MM.1S (cell line): Measurements from ENCODE around the gene LRMDA.

Source experiments
- DNase-seq: peaks from one replicate; pipeline ENCODE4 v3.0.0-alpha.2; 2015
- H2AFZ ChIP-seq: fragments of 300-600 bp; sonication (generic); 2 replicates; pipeline ENCODE4 v1.6.0; 2016; ENCODE audit warnings: antibody characterized with exemption, low read length
- H3F3A ChIP-seq: fragments of 300-600 bp; sonication (generic); 2 replicates; pipeline ENCODE4 v1.6.1; 2016; ENCODE audit warnings: mild to moderate bottlenecking, antibody characterized with exemption, low read length, moderate library complexity, mixed read lengths; ENCODE audit not compliant: insufficient read depth
- H3K27ac ChIP-seq: fragments of 300-600 bp; sonication (generic); 2 replicates; pipeline ENCODE4 v1.5.1; 2016; ENCODE audit warnings: mild to moderate bottlenecking, low read length
- H3K27me3 ChIP-seq: fragments of 300-600 bp; sonication (generic); replicated peaks from 2 replicates; pipeline ENCODE4 v1.6.0; 2016; ENCODE audit warnings: low read length; ENCODE audit not compliant: insufficient read depth
- H3K36me3 ChIP-seq: fragments of 300-600 bp; sonication (generic); replicated peaks from 2 replicates; pipeline ENCODE4 v1.6.1; 2016; ENCODE audit warnings: mild to moderate bottlenecking, low read length, mixed read lengths; ENCODE audit not compliant: insufficient read depth
- H3K4me1 ChIP-seq: fragments of 300-600 bp; sonication (generic); 2 replicates; pipeline ENCODE4 v1.6.1; 2016; ENCODE audit warnings: low read length, mixed read lengths
- H3K4me2 ChIP-seq: fragments of 300-600 bp; sonication (generic); 2 replicates; pipeline ENCODE4 v1.6.0; 2016; ENCODE audit warnings: low read depth, low read length
- H3K4me3 ChIP-seq: fragments of 300-600 bp; sonication (generic); 2 replicates; pipeline ENCODE4 v1.5.1; 2016; ENCODE audit warnings: low read length, mixed read lengths
- H3K79me2 ChIP-seq: fragments of 300-600 bp; sonication (generic); 2 replicates; pipeline ENCODE4 v1.6.1; 2016; ENCODE audit warnings: mixed run types, low read length, mixed read lengths
- H3K9ac ChIP-seq: fragments of 300-600 bp; sonication (generic); 2 replicates; pipeline ENCODE4 v1.6.1; 2016; ENCODE audit warnings: low read length, mixed read lengths
- H3K9me2 ChIP-seq: fragments of 300-600 bp; sonication (generic); replicated peaks from 2 replicates; pipeline ENCODE4 v1.6.1; 2016; ENCODE audit warnings: mild to moderate bottlenecking, low read length, mixed read lengths; ENCODE audit not compliant: insufficient read depth
- H3K9me3 ChIP-seq: fragments of 300-600 bp; sonication (generic); replicated peaks from 2 replicates; pipeline ENCODE4 v1.6.1; 2016; ENCODE audit warnings: mild to moderate bottlenecking, low read length, mixed read lengths; ENCODE audit not compliant: insufficient read depth
- H4K20me1 ChIP-seq: fragments of 300-600 bp; sonication (generic); 2 replicates; pipeline ENCODE4 v1.6.1; 2016; ENCODE audit warnings: mild to moderate bottlenecking, low read length, moderate library complexity, mixed read lengths; ENCODE audit not compliant: insufficient read depth
- CTCF ChIP-seq: fragments of 300-600 bp; sonication (generic); IDR thresholded peaks from 2 replicates; pipeline ENCODE4 v1.5.1; 2016; ENCODE audit warnings: antibody characterized with exemption, low read length, mixed read lengths
- EZH2 ChIP-seq: fragments of 300-600 bp; sonication (generic); optimal IDR thresholded peaks from 2 replicates; pipeline ENCODE3; 2017; ENCODE audit warnings: low read depth, mild to moderate bottlenecking, antibody characterized with exemption, low read length, mixed read lengths
- EZH2phosphoT487 ChIP-seq: fragments of 300-600 bp; sonication (generic); IDR thresholded peaks from 2 replicates; pipeline ENCODE4 v1.6.1; 2018; ENCODE audit warnings: antibody characterized with exemption, low read length

LRMDA gene

GRCh38 chr10:76211691-76212090 is 780.3 kb downstream of the LRMDA start:
- Histone ChIP-seq H3K9ac (no peak overlapping the region), H3K27ac (no peak overlapping the region), H3K9me2 (no peaks in the 10 kb centered on the region), H3K4me2 (no peak overlapping the region), H3K9me3 (no peaks in the 10 kb centered on the region), H2AFZ (no peak overlapping the region), H3K27me3 (no peaks in the 10 kb centered on the region), H3K36me3 (no peaks in the 10 kb centered on the region), H4K20me1 (no peaks in the 10 kb centered on the region), H3K79me2 (no peaks in the 10 kb centered on the region), H3K4me3 (no peak overlapping the region), H3K4me1 (no peaks in the 10 kb centered on the region), H3F3A (no peaks in the 10 kb centered on the region)
- no peak for DNase-seq
- TF ChIP-seq CTCF (no peak), EZH2 (no peak), EZH2phosphoT487 (no peak)

- H4K20me1 ChIP-seq, result no peaks in the 10 kb centered on the region
- no peak for TF ChIP-seq CTCF
- TF ChIP-seq EZH2, result no peak
- no peak for TF ChIP-seq EZH2phosphoT487
- no peaks in the 10 kb centered on the region for H3F3A ChIP-seq
- H3K4me3 ChIP-seq, result no peak overlapping the region
- H3K36me3 ChIP-seq, result no peaks in the 10 kb centered on the region
- no peak overlapping the region for H3K27ac ChIP-seq
- H3K27me3 ChIP-seq, result no peaks in the 10 kb centered on the region
- DNase-seq, result no peak
- no peaks in the 10 kb centered on the region for H3K4me1 ChIP-seq
- no peaks in the 10 kb centered on the region for H3K79me2 ChIP-seq
- H2AFZ ChIP-seq, result no peak overlapping the region
- H3K4me2 ChIP-seq, result no peak overlapping the region
- no peaks in the 10 kb centered on the region for H3K9me2 ChIP-seq
- H3K9ac ChIP-seq, result no peak overlapping the region
- H3K9me3 ChIP-seq, result no peaks in the 10 kb centered on the region
Measured at GRCh38 chr10:76213876-76214275, 782.5 kb downstream of the LRMDA start.

- H3K27me3 ChIP-seq, result no peaks in the 10 kb centered on the region
- no peaks in the 10 kb centered on the region for H3K36me3 ChIP-seq
- no peaks in the 10 kb centered on the region for H4K20me1 ChIP-seq
- H3K9me2 ChIP-seq, result no peaks in the 10 kb centered on the region
- H3K4me2 ChIP-seq, result no peak overlapping the region
- H3K9me3 ChIP-seq, result no peaks in the 10 kb centered on the region
- no peaks in the 10 kb centered on the region for H3F3A ChIP-seq
- H3K27ac ChIP-seq, result no peak overlapping the region
- H3K79me2 ChIP-seq, result no peaks in the 10 kb centered on the region
- no peak for TF ChIP-seq EZH2phosphoT487
- no peak for TF ChIP-seq EZH2
- TF ChIP-seq CTCF, result no peak
- no peak overlapping the region for H2AFZ ChIP-seq
- no peak overlapping the region for H3K4me3 ChIP-seq
- H3K4me1 ChIP-seq, result no peaks in the 10 kb centered on the region
- no peak for DNase-seq
- no peak overlapping the region for H3K9ac ChIP-seq
Measured at GRCh38 chr10:76218035-76218434, 786.6 kb downstream of the LRMDA start.
